ENCODE measurements around the gene ATXN7L2. TPM values are rescaled to one million over a fixed set of nuclear protein-coding genes. Genes with fewer than 3 reads are reported as not detected.

ATXN7L2 gene
- total RNA-seq, 1 donor from 2014 or later: 18.0 TPM

DNA sequence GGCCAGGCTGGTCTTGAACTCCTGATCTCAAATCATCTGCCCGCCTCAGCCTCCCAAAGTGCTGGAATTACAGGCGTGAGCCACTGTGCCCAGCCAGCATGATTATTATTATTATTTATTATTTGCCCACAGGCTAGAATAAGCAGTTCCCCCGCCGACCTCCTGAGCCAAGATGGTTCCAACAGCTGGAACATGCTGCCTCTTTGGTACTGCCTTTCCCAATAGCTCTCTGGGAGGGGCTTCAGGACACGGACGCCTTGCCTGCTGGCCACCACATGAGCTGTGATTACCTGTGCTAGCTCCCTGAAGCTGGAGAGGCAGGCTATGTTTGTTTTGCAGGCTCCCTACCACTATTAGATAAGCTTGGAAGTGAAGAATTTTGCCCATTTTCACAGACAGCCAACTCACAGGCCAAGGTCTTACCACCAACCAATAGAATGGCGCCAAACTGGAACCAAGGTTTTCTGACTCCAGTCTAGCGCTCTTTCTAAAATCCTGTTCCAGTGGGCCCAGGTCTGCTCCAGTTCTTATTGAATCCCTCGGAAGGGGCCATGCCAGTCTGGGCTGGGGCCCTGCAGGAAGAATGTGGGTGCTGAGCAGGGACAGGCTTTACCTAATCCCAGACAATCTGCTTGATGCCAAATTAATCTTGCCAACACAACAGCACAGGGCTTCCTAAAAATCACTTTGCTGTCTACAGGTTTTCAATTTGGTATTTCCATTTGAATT is 53.9 kb downstream of the ATXN7L2 start:
- intact Hi-C loops (cut with micrococcal nuclease): no loop called here
- no peak overlapping the region for H3K27ac Mint-ChIP-seq

DNA sequence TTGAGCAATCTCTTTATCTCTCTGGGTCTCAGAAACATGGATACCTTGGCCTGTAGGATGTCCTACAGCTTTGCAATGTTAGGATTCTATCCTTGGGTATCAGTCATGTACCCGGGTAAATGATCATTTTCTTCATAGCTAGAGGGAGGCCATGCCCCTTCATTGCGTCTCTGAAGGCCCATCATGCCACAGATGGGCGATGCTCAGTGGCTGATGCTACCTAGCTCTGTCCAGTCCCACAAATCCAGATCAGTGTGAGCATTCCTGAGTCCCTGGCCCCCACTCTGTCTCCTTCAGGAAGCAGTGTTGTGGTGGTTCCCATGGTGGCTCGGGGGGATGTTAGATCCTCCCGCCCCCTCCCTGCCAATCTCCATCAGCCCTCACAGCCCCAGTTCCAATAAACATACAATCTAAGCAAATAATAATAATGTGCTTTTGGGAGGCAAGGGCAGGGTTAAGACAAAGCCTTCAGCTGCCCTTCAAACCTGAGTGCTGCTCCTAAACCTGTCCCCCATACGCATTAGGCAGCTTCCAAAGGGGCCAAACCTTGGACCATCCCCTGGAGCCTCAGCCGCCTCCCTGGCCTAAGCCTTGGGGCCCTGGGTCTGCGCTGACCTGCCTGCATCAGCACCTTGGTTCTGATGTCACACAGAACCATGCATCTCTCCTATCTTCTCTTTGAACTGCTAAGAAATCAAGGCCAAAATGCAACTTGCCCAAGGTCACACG is 55.3 kb downstream of the ATXN7L2 start:
- H3K4me1 Mint-ChIP-seq (ENCODE audit: low read depth): no peaks in the 10 kb centered on the region
- no peak overlapping the region for H3K4me3 Mint-ChIP-seq
- no peaks in the 10 kb centered on the region for H3K9me3 Mint-ChIP-seq
- H3K36me3 Mint-ChIP-seq (ENCODE audit: low read depth): no peaks in the 10 kb centered on the region
- DNase-seq (ENCODE audit: low spot score): no peak
- no peak overlapping the region for H3K27ac Mint-ChIP-seq
- peaks cover 11% of the 10 kb centered on the region for H3K27me3 Mint-ChIP-seq (ENCODE audit: insufficient read depth)
- intact Hi-C loops (cut with micrococcal nuclease): no loop called here

More for the DNA sequence above, 53.9 kb downstream of the ATXN7L2 start:
- no peaks in the 10 kb centered on the region for H3K36me3 Mint-ChIP-seq (ENCODE audit: low read depth)
- H3K4me3 Mint-ChIP-seq: no peak overlapping the region
- H3K27me3 Mint-ChIP-seq (ENCODE audit: insufficient read depth): peaks cover 10% of the 10 kb centered on the region
- no peak for DNase-seq (ENCODE audit: low spot score)
- H3K9me3 Mint-ChIP-seq: no peaks in the 10 kb centered on the region
- H3K4me1 Mint-ChIP-seq (ENCODE audit: low read depth): peaks cover 4% of the 10 kb centered on the region

DNA sequence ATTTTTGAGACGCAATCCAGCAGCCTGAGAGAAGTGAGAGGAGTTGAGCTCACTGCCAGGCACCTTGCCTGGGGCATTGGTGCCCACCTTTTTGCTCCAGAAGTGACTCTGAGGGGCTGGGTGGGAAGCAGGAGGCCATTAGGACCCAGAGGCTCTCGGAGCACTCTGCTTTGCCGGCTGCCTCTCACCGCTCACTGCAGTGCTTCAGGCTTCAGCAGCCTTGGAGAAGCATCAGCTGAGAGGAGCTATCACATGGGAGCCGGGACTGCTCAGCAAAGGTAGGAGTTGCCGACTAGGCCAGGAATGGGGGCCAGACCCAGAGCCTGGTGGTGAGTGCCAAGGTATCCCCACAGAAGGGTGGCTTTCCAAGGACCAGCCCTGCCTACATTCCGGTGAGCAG is 56.0 kb downstream of the ATXN7L2 start, which contains the start of gene GPR61:
Gene GPR61, plus strand, starts transcription at position 197 of the 400 bp plus-strand sequence. CDS start 3,151 bp downstream, outside the sequence.
- intact Hi-C loops (cut with micrococcal nuclease): loop anchor here (10.0 kb wide), 1 partner anchor 355 kb away; no protein-coding TSS in a partner anchor
- H3K9me3 Mint-ChIP-seq: no peaks in the 10 kb centered on the region
- no peak within 1 kb of the TSS for H3K27ac Mint-ChIP-seq
- peaks cover 11% of the 10 kb centered on the region for H3K27me3 Mint-ChIP-seq (ENCODE audit: insufficient read depth)
- no peak within 1 kb of the TSS for H3K4me3 Mint-ChIP-seq
- H3K4me1 Mint-ChIP-seq (ENCODE audit: low read depth): no peaks in the 10 kb centered on the region
- no peak for DNase-seq (ENCODE audit: low spot score)
- H3K36me3 Mint-ChIP-seq (ENCODE audit: low read depth): no peaks in the 10 kb centered on the region

DNA sequence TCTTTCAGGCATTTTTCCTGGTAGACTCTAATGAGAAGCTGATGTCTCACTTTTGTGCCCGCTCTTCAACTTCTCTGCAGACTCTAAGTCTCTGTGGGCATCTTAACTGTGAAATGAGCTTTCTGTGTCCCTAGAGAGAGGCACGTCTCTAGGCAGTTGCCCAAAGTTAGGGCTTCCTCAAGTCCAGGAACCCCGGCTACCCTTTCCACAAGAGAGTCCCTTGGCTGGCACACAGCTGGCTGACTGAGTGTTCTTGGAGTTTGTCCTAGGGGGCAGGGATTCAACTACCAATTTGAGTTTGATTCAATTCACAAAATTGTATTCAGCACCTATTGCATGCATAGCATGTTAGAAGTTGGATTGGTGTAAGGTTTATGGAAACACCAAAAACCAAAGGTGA is 57.4 kb downstream of the ATXN7L2 start:
- H3K36me3 Mint-ChIP-seq (ENCODE audit: low read depth): no peaks in the 10 kb centered on the region
- DNase-seq (ENCODE audit: low spot score): no peak
- peaks cover 4% of the 10 kb centered on the region for H3K4me1 Mint-ChIP-seq (ENCODE audit: low read depth)
- H3K27me3 Mint-ChIP-seq (ENCODE audit: insufficient read depth): peaks cover 11% of the 10 kb centered on the region
- intact Hi-C loops (cut with micrococcal nuclease): loop anchor here (10.0 kb wide), 1 partner anchor 354 kb away; no protein-coding TSS in a partner anchor
- no peaks in the 10 kb centered on the region for H3K9me3 Mint-ChIP-seq
- no peak overlapping the region for H3K27ac Mint-ChIP-seq
- no peak overlapping the region for H3K4me3 Mint-ChIP-seq

Other genes starting within 250 kb of the ATXN7L2 start
- gene CELSR2, start 234.4 kb upstream of the ATXN7L2 start, total RNA-seq: 4.1 and 4.9 TPM in 2 replicates
- gene PSRC1, start 200.8 kb upstream of the ATXN7L2 start, total RNA-seq: 3.6 and 5.5 TPM in 2 replicates
- gene MYBPHL, start 176.9 kb upstream of the ATXN7L2 start, total RNA-seq: not detected in 2 replicates
- 1.4 and 1.5 TPM in 2 replicates for gene SORT1, start 86.0 kb upstream of the ATXN7L2 start, total RNA-seq
- gene PSMA5, start 57.5 kb upstream of the ATXN7L2 start, total RNA-seq: 241 and 283 TPM in 2 replicates
- not detected in 2 replicates for gene SYPL2, start 17.4 kb upstream of the ATXN7L2 start, total RNA-seq
- gene CYB561D1, start 10.2 kb downstream of the ATXN7L2 start, total RNA-seq: 12.6 and 13.4 TPM in 2 replicates
- gene AMIGO1, start 25.8 kb downstream of the ATXN7L2 start, total RNA-seq: 1.2 TPM in 2 replicates
- gene GPR61, start 56.0 kb downstream of the ATXN7L2 start, total RNA-seq: not detected in 2 replicates
- 8.4 and 8.9 TPM in 2 replicates for gene GNAI3, start 64.7 kb downstream of the ATXN7L2 start, total RNA-seq
- 0.44 and 1.2 TPM in 2 replicates for gene GNAT2, start 135.7 kb downstream of the ATXN7L2 start, total RNA-seq
- 92.4 and 100 TPM in 2 replicates for gene AMPD2, start 135.9 kb downstream of the ATXN7L2 start, total RNA-seq
- 6.5 and 8.9 TPM in 2 replicates for gene GSTM4, start 172.2 kb downstream of the ATXN7L2 start, total RNA-seq
- 19.0 and 19.2 TPM in 2 replicates for gene GSTM2, start 184.2 kb downstream of the ATXN7L2 start, total RNA-seq
- gene GSTM1, start 203.9 kb downstream of the ATXN7L2 start, total RNA-seq: 77.4 and 86.4 TPM in 2 replicates
- 0.08 TPM in 1 of 2 replicates, not detected in the other for gene GSTM5, start 228.3 kb downstream of the ATXN7L2 start, total RNA-seq

All from activated T-helper 1 cell treated with anti-CD3 and anti-CD28 coated beads, Interleukin-12 subunit alpha, Interleukin-12 subunit beta, Interleukin-2, Interleukin-4 antibody, amounts not matched to agents 30 ng/mL and 10 ng/mL and 1 ng/mL, durations not matched to agents 14 hours and 24 hours and 36 hours (primary cell).